IMR-90 (cell line): ENCODE measurements around the gene DOK6. TPM values are rescaled to one million over a fixed set of nuclear protein-coding genes. Genes with fewer than 3 reads are reported as not detected.
"Not testable (repeated sequence)": the region's sequence is repeated elsewhere in the genome, so short reads cannot be mapped to it uniquely, and the experiment has no call there.

Experiments
- ATAC-seq: fragments of 200-7000 bp; cut with Tn5 transposase; 2 replicates; pipeline ENCODE4 v1.9.1; 2020; ENCODE audit warnings: low read depth, mild to moderate bottlenecking, moderate library complexity
- BruUV-seq: library from RNA; stranded (reverse); fragments of 400-500 nt; replicated peaks from 2 replicates; lab custom pipeline; 2021; lab: Mats Ljungman, UMichigan
- CTCF ChIA-PET: fragments of 300-600 bp; formaldehyde crosslinking; extraction: SDS; loops from one replicate; lab custom pipeline; 2021; ENCODE audit warnings: antibody characterized with exemption; lab: Yijun Ruan, JAX
- POLR2A ChIA-PET: fragments of 300-600 bp; sonication (Branson Sonifier 250); formaldehyde crosslinking; loops from one replicate; lab custom pipeline; 2022; ENCODE audit warnings: antibody characterized with exemption; ENCODE audit not compliant: unreplicated experiment; lab: Charles Lee
- DNase-seq: peaks from one replicate; pipeline ENCODE4 v3.0.0; 2013
- H2AFZ ChIP-seq: replicated peaks from 2 replicates; pipeline ENCODE3; 2013; ENCODE audit warnings: low read length, mild to moderate bottlenecking; ENCODE audit not compliant: poor library complexity
- H2AK5ac ChIP-seq: 2 replicates; pipeline ENCODE4 v1.6.1; 2013; ENCODE audit warnings: low read depth, low read length, inconsistent platforms
- H2AK9ac ChIP-seq: replicated peaks from 2 replicates; pipeline ENCODE3; 2013; ENCODE audit warnings: mild to moderate bottlenecking, low read depth, low read length, moderate library complexity; ENCODE audit not compliant: poor library complexity
- H2BK120ac ChIP-seq: 2 replicates; pipeline ENCODE4 v1.6.1; 2013; ENCODE audit warnings: low read depth, low read length, inconsistent platforms
- H2BK15ac ChIP-seq: 3 replicates; pipeline ENCODE4 v1.6.1; 2013; ENCODE audit warnings: low read depth, low read length, inconsistent platforms
- H2BK20ac ChIP-seq: 2 replicates; pipeline ENCODE4 v1.6.1; 2013; ENCODE audit warnings: low read depth, mild to moderate bottlenecking, inconsistent platforms, low read length, moderate library complexity
- H2BK5ac ChIP-seq: 2 replicates; pipeline ENCODE4 v1.6.1; 2013; ENCODE audit warnings: mild to moderate bottlenecking, low read depth, low read length, inconsistent platforms; ENCODE audit not compliant: poor library complexity, severe bottlenecking
- H3K14ac ChIP-seq: replicated peaks from 2 replicates; pipeline ENCODE4 v1.6.1; 2013; ENCODE audit warnings: low read depth, low read length, inconsistent platforms
- H3K18ac ChIP-seq: 2 replicates; pipeline ENCODE4 v1.6.1; 2013; ENCODE audit warnings: low read depth, low read length, control low read depth
- H3K23ac ChIP-seq: 2 replicates; pipeline ENCODE4 v1.6.1; 2013; ENCODE audit warnings: low read depth, low read length, inconsistent platforms
- H3K27ac ChIP-seq: 2 replicates; pipeline ENCODE4 v1.5.1; 2013; ENCODE audit warnings: mild to moderate bottlenecking, control low read depth, low read length; ENCODE audit not compliant: insufficient read depth
- H3K27me3 ChIP-seq: 2 replicates; pipeline ENCODE4 v1.6.1; 2013; ENCODE audit warnings: low read length; ENCODE audit not compliant: control insufficient read depth, insufficient read depth
- H3K36me3 ChIP-seq: 2 replicates; pipeline ENCODE4 v1.6.1; 2013; ENCODE audit warnings: low read length, mixed read lengths; ENCODE audit not compliant: control insufficient read depth, insufficient read depth
- H3K4ac ChIP-seq: 2 replicates; pipeline ENCODE4 v1.6.1; 2013; ENCODE audit warnings: low read depth, low read length, inconsistent platforms
- H3K4me1 ChIP-seq: 2 replicates; pipeline ENCODE4 v1.6.1; 2013; ENCODE audit warnings: low read length, mixed read lengths; ENCODE audit not compliant: control insufficient read depth, insufficient read depth
- H3K4me2 ChIP-seq: 2 replicates; pipeline ENCODE4 v1.6.1; 2013; ENCODE audit warnings: low read depth, mild to moderate bottlenecking, control low read depth, low read length, moderate library complexity
- H3K4me3 ChIP-seq: 2 replicates; pipeline ENCODE4 v1.5.1; 2013; ENCODE audit warnings: low read depth, mild to moderate bottlenecking, control low read depth, low read length, moderate library complexity; ENCODE audit not compliant: insufficient read depth
- H3K56ac ChIP-seq: 2 replicates; pipeline ENCODE4 v1.6.1; 2013; ENCODE audit warnings: low read length, inconsistent platforms; ENCODE audit not compliant: insufficient read depth; ENCODE audit errors: extremely low read depth
- H3K79me1 ChIP-seq, 2 experiments: 2 replicates each; pipeline ENCODE4 v1.6.1; 2013; ENCODE audit warnings: low read length in 2 of 2, inconsistent platforms in 1 of 2, low read depth in 1 of 2
- H3K9ac ChIP-seq: 2 replicates; pipeline ENCODE4 v1.6.1; 2013; ENCODE audit warnings: low read depth, low read length, control low read depth
- H3K9me1 ChIP-seq: 2 replicates; pipeline ENCODE4 v1.6.1; 2013; ENCODE audit warnings: low read length, inconsistent platforms; ENCODE audit not compliant: insufficient read depth
- H3K9me3 ChIP-seq: 2 replicates; pipeline ENCODE4 v1.6.1; 2013; ENCODE audit warnings: low read length; ENCODE audit not compliant: control insufficient read depth, insufficient read depth
- H4K20me1 ChIP-seq: 2 replicates; pipeline ENCODE4 v1.6.1; 2013; ENCODE audit warnings: low read length, inconsistent platforms; ENCODE audit not compliant: insufficient read depth
- H4K5ac ChIP-seq: 2 replicates; pipeline ENCODE4 v1.6.1; 2013; ENCODE audit warnings: mild to moderate bottlenecking, low read depth, low read length, control low read depth
- H4K8ac ChIP-seq, 2 experiments: 2 replicates each; pipeline ENCODE4 v1.6.1; 2013; ENCODE audit warnings: low read depth in 2 of 2, low read length in 2 of 2, control low read depth in 1 of 2, inconsistent platforms in 1 of 2
- H4K91ac ChIP-seq: 2 replicates; pipeline ENCODE4 v1.6.1; 2013; ENCODE audit warnings: low read depth, low read length, inconsistent platforms; ENCODE audit not compliant: insufficient read depth
- WGBS, 2 experiments: methylation state at CpG; one replicate each; pipeline versions ENCODE4 v1.1.5 to v1.1.7; 2013; ENCODE audit warnings: missing lambda C conversion rate in 2 of 2; ENCODE audit not compliant: insufficient read length in 1 of 2; ENCODE audit errors: extremely low coverage in 2 of 2; 5-methylcytosine and 5-hydroxymethylcytosine counted together
- dilution Hi-C: fragments of 300-500 bp; cut with HindIII; formaldehyde crosslinking; loops from one replicate; pipeline ENCODE4 v1.14.3; 2018; ENCODE audit warnings: low sequenced_read_pairs; ENCODE audit not compliant: unreplicated experiment
- in situ Hi-C: fragments of 300-500 bp; cut with MboI; formaldehyde crosslinking; loops from 3 replicates; pipeline ENCODE4 v1.14.3; 2019; ENCODE audit warnings: low sequenced_read_pairs, inconsistent platforms, mixed read lengths
- intact Hi-C: fragments of 100-400 bp; cut with micrococcal nuclease; formaldehyde crosslinking; loops from 2 replicates; pipeline ENCODE4 v1.10.0; 2022
- polyA plus RNA-seq, 3 experiments: library from polyadenylated mRNA; depleted of rRNA; stranded (reverse); fragments of >200 nt; gene quantifications; 2 replicates each; pipeline ENCODE4 v1.2.3, GENCODE V29; 2012; ENCODE audit warnings: low replicate concordance in 1 of 3
- total RNA-seq: library from RNA; depleted of rRNA; stranded (reverse); fragments of >200 nt; gene quantifications from 2 replicates; pipeline ENCODE4 v1.2.3, GENCODE V29; 2012

The DOK6 gene
- total and polyA plus RNA-seq, 2 of the 4 experiments (the other 2 are of a cell fraction): 1.9 to 2.7 TPM

GRCh38 chr18:69864802-69865201 is 464.1 kb downstream of the DOK6 start:
- H3K36me3 ChIP-seq, POLR2A ChIA-PET, H3K4me1 ChIP-seq: not testable (repeated sequence)

More at GRCh38 chr18:69864802-69865201, 464.1 kb downstream of the DOK6 start:
- H3K4me2 ChIP-seq, H4K8ac ChIP-seq, CTCF ChIA-PET, H4K91ac ChIP-seq, H3K9me1 ChIP-seq, H2AK9ac ChIP-seq, H3K27ac ChIP-seq, ATAC-seq, H3K14ac ChIP-seq, DNase-seq, H3K23ac ChIP-seq, H3K9ac ChIP-seq, dilution Hi-C loops, H3K79me1 ChIP-seq, H3K4me3 ChIP-seq, H3K4ac ChIP-seq, H2BK120ac ChIP-seq, H4K5ac ChIP-seq, in situ Hi-C loops, H2BK20ac ChIP-seq, H3K27me3 ChIP-seq, BruUV-seq, H4K20me1 ChIP-seq, H2BK15ac ChIP-seq, H3K9me3 ChIP-seq, H2AFZ ChIP-seq, H2AK5ac ChIP-seq, H3K18ac ChIP-seq, H2BK5ac ChIP-seq, H3K56ac ChIP-seq: not testable (repeated sequence)
- WGBS, 2 experiments: no CpG with 5 or more reads among the region's 6 CpGs
- intact Hi-C loops: loop anchor here (10.0 kb wide), 1 partner anchor 470 kb away; no protein-coding TSS in a partner anchor
